Right lobe of liver (tissue), 6 donors: Measurements from ENCODE around the gene RPL15. TPM values are rescaled to one million over a fixed set of nuclear protein-coding genes. Genes with fewer than 3 reads are reported as not detected.

Source experiments
- ATAC-seq, 4 donors: fragments of 200-7000 bp; cut with Tn5 transposase; one replicate each; pipeline ENCODE4 v1.9.1; 2020; ENCODE audit warnings: mild to moderate bottlenecking in 4 of 4, moderate library complexity in 4 of 4
- DNase-seq, 3 donors: peaks; one replicate each; pipeline ENCODE4 v3.0.0-alpha.2; 2020
- H3K27ac ChIP-seq, 3 donors: fragments of 200-600 bp; one replicate each; pipeline ENCODE4 v1.8.0; 2022
- H3K27me3 ChIP-seq, 2 donors: fragments of 200-600 bp; one replicate each; pipeline ENCODE4 v1.8.0; 2022
- H3K36me3 ChIP-seq, 4 donors: fragments of 200-600 bp; sonication (generic) in 1 of 4; one replicate each; pipeline versions ENCODE4 v1.5.1 to v1.8.0; 2017 to 2022; ENCODE audit warnings: control low read depth in 1 of 4
- H3K4me1 ChIP-seq, 4 donors: fragments of 200-600 bp; sonication (generic) in 1 of 4; one replicate each; pipeline versions ENCODE4 v1.5.1 to v1.8.0; 2017 to 2022; ENCODE audit warnings: control low read depth in 1 of 4
- H3K4me3 ChIP-seq, 3 donors: fragments of 200-600 bp; one replicate each; pipeline ENCODE4 v1.8.0; 2022
- H3K9me3 ChIP-seq, 4 donors: fragments of 200-600 bp; sonication (generic) in 1 of 4; one replicate each; pipeline versions ENCODE4 v1.5.1 to v1.8.0; 2017 to 2022; ENCODE audit warnings: control low read depth in 1 of 4
- POLR2A ChIP-seq: fragments of 450-650 bp; IDR thresholded peaks from one replicate; pipeline ENCODE4 v1.6.1; 2017; ENCODE audit warnings: antibody characterized with exemption, mild to moderate bottlenecking
- WGBS: methylation state at CpG from one replicate; pipeline ENCODE4 v1.1.6; 2018; ENCODE audit warnings: low coverage, low lambda C conversion rate; ENCODE audit not compliant: insufficient coverage; ENCODE audit errors: missing lambda C conversion rate; 5-methylcytosine and 5-hydroxymethylcytosine counted together
- intact Hi-C, 2 donors: fragments of 100-400 bp; cut with DNase I; formaldehyde crosslinking; loops; one replicate each; pipeline versions ENCODE4 v1.11.2 to v1.14.1; 2022
- total RNA-seq, 6 experiments: library from RNA; depleted of rRNA in 2 of 6; stranded (reverse); fragments of >200 nt in 2 of 6; fragmentation: NEBNext Ultra II Directional in 3 of 6; extraction: Animal tissue kit (Norgen Biotek cat#: 25700) in 3 of 6; gene quantifications; one replicate each; pipeline versions ENCODE4 v1.1.0 to v1.2.4, GENCODE V29; 2016 to 2023
- TF ChIP-seq, protein P1 (sequence below), 4 donors: fragments of 200-600 bp in 3 of 4; fragments of 450-650 bp in 1 of 4; IDR thresholded peaks; one replicate each; pipeline versions ENCODE4 v1.5.1 to v1.8.0; 2016 to 2022; ENCODE audit warnings: antibody characterized with exemption in 4 of 4, mild to moderate bottlenecking in 2 of 4
- donor health status: DM: no; HTN: yes; CAD: no.
- donor health status: DM: no; HTN: no; CAD: no.
- donor health status: DM: no; HTN: no; CAD: no.
- donor health status: DM: no; HTN: yes; CAD: no.
- donor health status: DM: no; HTN: yes; CAD: no.

Gene RPL15
- total RNA-seq, 6 experiments from 2014 or later = 572 to 932 (median 636) TPM

DNA sequence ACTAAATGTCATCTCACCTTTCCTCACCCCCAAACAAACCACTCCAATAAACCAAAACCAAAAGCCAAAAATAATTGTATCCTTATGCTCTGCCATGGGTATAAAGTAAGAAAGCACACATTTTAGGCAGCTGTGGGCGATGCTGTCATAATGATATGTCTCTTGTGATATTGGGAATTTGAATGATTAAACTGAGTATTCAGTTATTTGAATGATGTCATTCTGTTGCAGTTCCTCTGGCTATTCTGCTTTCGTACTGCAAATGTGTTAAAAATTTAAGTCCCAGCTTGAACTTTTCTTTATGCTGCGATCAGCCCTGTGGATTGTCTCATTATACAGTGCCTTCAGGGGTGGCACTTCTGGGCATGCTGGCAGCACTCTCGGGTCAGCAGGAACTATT is 17.3 kb downstream of the RPL15 start:
- H3K4me3 ChIP-seq = no peak overlapping the region
- H3K4me1 ChIP-seq = no peaks in the 10 kb centered on the region
- H3K9me3 ChIP-seq = no peaks in the 10 kb centered on the region
- H3K36me3 ChIP-seq = no peaks in the 10 kb centered on the region
- no peak for ATAC-seq
- H3K27me3 ChIP-seq = no peaks in the 10 kb centered on the region
- DNase-seq = no peak
- H3K27ac ChIP-seq = no peak overlapping the region
- intact Hi-C loops = no loop called here
- 81% methylated on average over 4 of the region's 4 CpGs for WGBS
- no peak for TF ChIP-seq POLR2A
- TF ChIP-seq, protein P1, sequence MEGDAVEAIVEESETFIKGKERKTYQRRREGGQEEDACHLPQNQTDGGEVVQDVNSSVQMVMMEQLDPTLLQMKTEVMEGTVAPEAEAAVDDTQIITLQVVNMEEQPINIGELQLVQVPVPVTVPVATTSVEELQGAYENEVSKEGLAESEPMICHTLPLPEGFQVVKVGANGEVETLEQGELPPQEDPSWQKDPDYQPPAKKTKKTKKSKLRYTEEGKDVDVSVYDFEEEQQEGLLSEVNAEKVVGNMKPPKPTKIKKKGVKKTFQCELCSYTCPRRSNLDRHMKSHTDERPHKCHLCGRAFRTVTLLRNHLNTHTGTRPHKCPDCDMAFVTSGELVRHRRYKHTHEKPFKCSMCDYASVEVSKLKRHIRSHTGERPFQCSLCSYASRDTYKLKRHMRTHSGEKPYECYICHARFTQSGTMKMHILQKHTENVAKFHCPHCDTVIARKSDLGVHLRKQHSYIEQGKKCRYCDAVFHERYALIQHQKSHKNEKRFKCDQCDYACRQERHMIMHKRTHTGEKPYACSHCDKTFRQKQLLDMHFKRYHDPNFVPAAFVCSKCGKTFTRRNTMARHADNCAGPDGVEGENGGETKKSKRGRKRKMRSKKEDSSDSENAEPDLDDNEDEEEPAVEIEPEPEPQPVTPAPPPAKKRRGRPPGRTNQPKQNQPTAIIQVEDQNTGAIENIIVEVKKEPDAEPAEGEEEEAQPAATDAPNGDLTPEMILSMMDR (IDR thresholded peaks at IDR 0.05) = no peak

DNA sequence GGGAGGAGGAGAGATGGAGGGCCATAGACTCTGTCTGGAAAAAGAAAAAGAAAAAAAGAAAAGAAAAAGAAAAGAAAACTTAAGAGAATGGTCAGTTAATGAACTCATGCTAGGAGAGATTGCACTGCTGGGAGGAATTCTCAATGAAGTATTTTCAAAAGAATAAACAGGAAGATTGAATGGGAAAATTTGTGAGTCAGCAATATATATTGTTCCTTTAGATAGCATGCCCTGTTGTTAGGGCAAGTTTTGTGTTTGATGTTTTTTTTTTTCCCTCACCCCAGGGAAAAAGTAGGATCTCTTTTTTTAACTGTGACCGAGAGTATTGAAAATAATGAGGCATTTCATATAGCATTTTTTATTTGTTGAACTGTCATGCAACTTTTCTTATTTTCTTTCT is 20.4 kb downstream of the RPL15 start:
- Histone ChIP-seq H3K4me3 (no peak overlapping the region), H3K27me3 (no peaks in the 10 kb centered on the region), H3K4me1 (no peaks in the 10 kb centered on the region), H3K9me3 (no peaks in the 10 kb centered on the region), H3K27ac (no peak overlapping the region), H3K36me3 (no peaks in the 10 kb centered on the region)
- no peak for TF ChIP-seq POLR2A
- TF ChIP-seq, protein P1 (IDR thresholded peaks at IDR 0.05) = no peak
- intact Hi-C loops = no loop called here
- DNase-seq (no peak), ATAC-seq (no peak)
- WGBS = 50% methylated on average over 1 of the region's 1 CpG

DNA sequence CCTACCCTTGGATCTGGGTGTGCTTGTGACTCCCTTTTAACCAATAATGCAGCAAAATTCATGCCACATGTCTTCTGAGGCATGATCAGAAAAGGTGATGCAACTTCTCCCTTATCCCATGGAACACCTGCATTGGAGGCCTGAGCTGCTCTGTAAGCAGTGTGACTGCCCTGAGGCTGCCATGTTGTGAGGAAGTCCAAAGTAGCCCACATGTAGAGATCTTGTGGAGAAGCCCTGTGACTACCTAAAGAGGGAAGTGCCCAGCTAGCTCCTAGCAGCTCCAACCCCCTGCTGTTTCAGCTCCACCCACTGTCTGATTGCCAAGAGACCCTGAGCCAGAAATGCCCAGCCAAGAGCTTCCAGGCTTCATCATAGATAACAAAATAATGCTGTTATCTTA is 21.8 kb downstream of the RPL15 start:
- H3K4me3 ChIP-seq = no peak overlapping the region
- no peak for ATAC-seq
- no peaks in the 10 kb centered on the region for H3K36me3 ChIP-seq
- no peaks in the 10 kb centered on the region for H3K9me3 ChIP-seq
- no peaks in the 10 kb centered on the region for H3K4me1 ChIP-seq
- no peaks in the 10 kb centered on the region for H3K27me3 ChIP-seq
- TF ChIP-seq, protein P1 (IDR thresholded peaks at IDR 0.05) = no peak
- TF ChIP-seq POLR2A = no peak
- no peak overlapping the region for H3K27ac ChIP-seq
- DNase-seq = no peak
- intact Hi-C loops = no loop called here

DNA sequence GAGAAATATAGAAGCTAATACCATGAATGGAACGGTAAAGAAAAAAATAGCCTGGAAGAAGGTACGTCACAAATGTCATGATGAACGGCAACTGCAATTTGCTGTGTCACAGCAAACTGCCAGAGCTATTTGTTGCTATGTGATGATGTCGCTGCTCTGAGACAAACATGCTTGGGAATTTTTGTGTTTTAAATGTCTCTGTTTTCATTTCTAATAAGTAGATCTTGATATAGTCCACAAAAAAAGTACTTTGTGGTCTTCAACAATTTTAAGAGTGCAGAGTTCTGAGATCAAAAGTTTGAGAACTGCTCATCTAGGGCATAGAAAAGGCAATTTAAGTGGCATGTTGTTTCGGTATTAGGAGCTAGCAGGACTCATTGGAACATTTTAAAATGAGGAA is 23.8 kb downstream of the RPL15 start:
- no peaks in the 10 kb centered on the region for H3K9me3 ChIP-seq
- no peak for DNase-seq
- intact Hi-C loops = no loop called here
- WGBS = 85% methylated on average over 5 of the region's 5 CpGs
- no peak overlapping the region for H3K4me3 ChIP-seq
- H3K36me3 ChIP-seq = no peaks in the 10 kb centered on the region
- no peak for ATAC-seq
- H3K27me3 ChIP-seq = no peaks in the 10 kb centered on the region
- TF ChIP-seq POLR2A = no peak
- TF ChIP-seq, protein P1 (IDR thresholded peaks at IDR 0.05) = no peak
- no peak overlapping the region for H3K27ac ChIP-seq
- no peaks in the 10 kb centered on the region for H3K4me1 ChIP-seq

DNA sequence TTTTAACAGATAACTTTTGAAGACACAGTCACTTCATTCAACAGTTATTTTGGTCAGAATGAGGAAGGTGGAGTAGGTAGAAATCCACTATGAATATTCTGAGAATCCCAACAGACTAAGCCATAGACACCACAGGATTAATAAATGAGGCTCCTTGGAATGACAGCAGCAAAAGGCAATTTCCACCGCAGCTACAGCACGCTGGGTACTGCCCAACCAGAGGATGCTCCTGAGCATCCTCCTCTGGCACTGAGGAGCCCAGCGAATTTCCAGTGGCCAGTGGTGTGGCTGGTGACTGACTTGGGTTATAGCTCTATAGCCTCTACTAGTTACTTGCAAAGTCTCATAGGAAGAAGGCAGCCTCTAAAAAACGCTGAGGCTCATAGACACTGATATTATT is 24.5 kb downstream of the RPL15 start:
- Histone ChIP-seq H3K27me3 (no peaks in the 10 kb centered on the region), H3K4me3 (no peak overlapping the region), H3K4me1 (peaks cover 0 to under 1% (median 0%) of the 10 kb centered on the region in 4 donors), H3K27ac (no peak overlapping the region), H3K36me3 (no peaks in the 10 kb centered on the region), H3K9me3 (no peaks in the 10 kb centered on the region)
- intact Hi-C loops = no loop called here
- TF ChIP-seq, protein P1 (IDR thresholded peaks at IDR 0.05) = no peak
- no peak for TF ChIP-seq POLR2A
- DNase-seq = no peak
- WGBS = 88% methylated on average over 4 of the region's 4 CpGs
- ATAC-seq = no peak
